Measurements from ENCODE around the gene PRXL2B. TPM values are rescaled to one million over a fixed set of nuclear protein-coding genes. Genes with fewer than 3 reads are reported as not detected.

Gene PRXL2B
- total and polyA plus RNA-seq, 2 donors (not counting 1 experiment from before 2014, with no cell fraction given), result 11.7 to 13.8 TPM

DNA sequence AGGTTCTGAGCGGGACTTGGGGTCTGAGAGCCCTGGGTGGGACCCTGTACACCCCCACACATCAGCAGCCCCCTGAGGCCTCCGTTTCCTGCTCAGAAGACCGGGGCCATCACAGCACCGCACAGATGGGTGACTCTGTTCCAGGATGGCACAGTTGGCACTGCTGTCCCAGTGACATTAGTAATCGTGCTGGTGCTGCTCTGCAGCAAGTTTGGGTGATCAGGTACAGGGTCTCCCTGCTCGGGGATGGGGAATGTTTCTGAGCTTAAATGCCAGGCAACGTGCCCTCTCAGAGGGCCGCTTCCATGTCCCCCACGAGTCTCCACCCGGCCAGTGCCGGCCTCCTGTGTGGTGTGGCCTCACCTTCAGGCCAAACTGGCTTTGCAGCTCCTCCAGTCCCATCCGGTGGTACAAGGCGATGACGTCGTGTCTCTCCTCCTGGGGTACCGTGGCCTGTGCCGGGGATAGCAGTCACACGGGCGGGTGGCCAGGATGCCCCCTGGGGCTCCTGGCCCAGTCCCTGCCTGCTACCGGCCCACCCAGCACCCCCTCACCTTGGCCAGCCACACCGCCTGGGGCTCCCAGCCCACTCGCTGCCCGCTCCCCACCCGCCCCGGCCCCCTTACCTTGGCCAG is 17.1 kb downstream of the PRXL2B start:
- Histone ChIP-seq H3K27me3 (ENCODE audit: control insufficient read depth, insufficient read depth, low read length) (no peaks in the 10 kb centered on the region), H2AFZ (ENCODE audit: low read length) (no peak overlapping the region), H3K36me3 (ENCODE audit: control insufficient read depth, insufficient read depth, low read length) (no peaks in the 10 kb centered on the region), H3K79me2 (ENCODE audit: control insufficient read depth, insufficient read depth, low read length) (no peaks in the 10 kb centered on the region), H3K4me3 (replicated peaks in 1 of 4; ENCODE audit: control extremely low read depth in 1 of 4, insufficient read depth in 1 of 4, low read depth in 3 of 4, low read length in 4 of 4) (no peak overlapping the region), H3K4me1 (ENCODE audit: control insufficient read depth, extremely low read depth, insufficient read depth, low read length) (no peaks in the 10 kb centered on the region), H3K4me2 (ENCODE audit: extremely low read depth, insufficient read depth, low read length) (no peak overlapping the region), H4K20me1 (ENCODE audit: control insufficient read depth, extremely low read depth, insufficient read depth, low read length) (no peaks in the 10 kb centered on the region), H3K9me3 (ENCODE audit: control insufficient read depth, insufficient read depth, low read depth, low read length) (no peaks in the 10 kb centered on the region), H3K9ac (ENCODE audit: insufficient read depth, low read length) (no peak overlapping the region), H3K27ac (ENCODE audit: insufficient read depth, low read length) (no peak overlapping the region)
- no peak for TF ChIP-seq EZH2 (IDR thresholded peaks at IDR 0.05; ENCODE audit: low read length, missing control alignments)
- TF ChIP-seq, protein P1, sequence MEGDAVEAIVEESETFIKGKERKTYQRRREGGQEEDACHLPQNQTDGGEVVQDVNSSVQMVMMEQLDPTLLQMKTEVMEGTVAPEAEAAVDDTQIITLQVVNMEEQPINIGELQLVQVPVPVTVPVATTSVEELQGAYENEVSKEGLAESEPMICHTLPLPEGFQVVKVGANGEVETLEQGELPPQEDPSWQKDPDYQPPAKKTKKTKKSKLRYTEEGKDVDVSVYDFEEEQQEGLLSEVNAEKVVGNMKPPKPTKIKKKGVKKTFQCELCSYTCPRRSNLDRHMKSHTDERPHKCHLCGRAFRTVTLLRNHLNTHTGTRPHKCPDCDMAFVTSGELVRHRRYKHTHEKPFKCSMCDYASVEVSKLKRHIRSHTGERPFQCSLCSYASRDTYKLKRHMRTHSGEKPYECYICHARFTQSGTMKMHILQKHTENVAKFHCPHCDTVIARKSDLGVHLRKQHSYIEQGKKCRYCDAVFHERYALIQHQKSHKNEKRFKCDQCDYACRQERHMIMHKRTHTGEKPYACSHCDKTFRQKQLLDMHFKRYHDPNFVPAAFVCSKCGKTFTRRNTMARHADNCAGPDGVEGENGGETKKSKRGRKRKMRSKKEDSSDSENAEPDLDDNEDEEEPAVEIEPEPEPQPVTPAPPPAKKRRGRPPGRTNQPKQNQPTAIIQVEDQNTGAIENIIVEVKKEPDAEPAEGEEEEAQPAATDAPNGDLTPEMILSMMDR (conservative IDR thresholded peaks at IDR 0.05 in 1 of 2, IDR thresholded peaks at IDR 0.05 in 1 of 2; ENCODE audit: low read depth in 1 of 2, low read length in 2 of 2), result no peak
- no peak for DNase-seq (ENCODE audit: low read depth in 2 of 2)

DNA sequence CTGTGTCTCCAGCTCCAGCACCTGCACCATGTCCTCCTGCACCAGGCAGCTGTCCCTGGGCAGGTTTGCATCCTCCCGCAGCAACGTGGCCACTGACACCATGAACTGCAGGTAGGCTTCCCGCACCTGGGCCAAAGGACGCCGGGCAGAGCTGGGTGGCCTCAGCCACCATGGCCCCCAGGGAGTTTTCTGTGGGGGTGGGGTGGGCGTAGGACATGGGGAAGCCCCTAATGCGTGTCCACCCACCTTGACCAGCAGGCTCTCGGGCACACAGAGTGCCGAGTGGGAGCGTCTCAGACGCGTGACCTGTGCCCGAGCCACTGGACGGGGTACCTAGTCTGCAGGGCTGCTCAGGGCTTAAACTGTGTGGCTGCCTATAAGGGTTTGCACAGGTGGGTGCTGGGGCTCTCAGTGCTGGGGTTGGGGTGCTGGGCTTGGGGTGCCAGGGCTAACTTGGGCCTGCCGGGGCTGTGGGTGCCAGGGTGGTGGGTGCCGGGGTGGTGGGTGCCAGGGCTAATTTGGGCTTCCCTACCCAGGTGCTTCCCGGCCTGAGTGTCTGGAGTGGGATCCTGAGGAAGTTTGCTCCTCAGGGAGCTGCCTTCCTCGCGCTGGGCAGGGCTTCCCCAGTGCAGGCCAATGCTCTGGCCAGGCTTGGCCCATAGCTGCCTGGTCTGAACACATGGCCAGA is 17.7 kb downstream of the PRXL2B start:
- no peak overlapping the region for H2AFZ ChIP-seq (ENCODE audit: low read length)

DNA sequence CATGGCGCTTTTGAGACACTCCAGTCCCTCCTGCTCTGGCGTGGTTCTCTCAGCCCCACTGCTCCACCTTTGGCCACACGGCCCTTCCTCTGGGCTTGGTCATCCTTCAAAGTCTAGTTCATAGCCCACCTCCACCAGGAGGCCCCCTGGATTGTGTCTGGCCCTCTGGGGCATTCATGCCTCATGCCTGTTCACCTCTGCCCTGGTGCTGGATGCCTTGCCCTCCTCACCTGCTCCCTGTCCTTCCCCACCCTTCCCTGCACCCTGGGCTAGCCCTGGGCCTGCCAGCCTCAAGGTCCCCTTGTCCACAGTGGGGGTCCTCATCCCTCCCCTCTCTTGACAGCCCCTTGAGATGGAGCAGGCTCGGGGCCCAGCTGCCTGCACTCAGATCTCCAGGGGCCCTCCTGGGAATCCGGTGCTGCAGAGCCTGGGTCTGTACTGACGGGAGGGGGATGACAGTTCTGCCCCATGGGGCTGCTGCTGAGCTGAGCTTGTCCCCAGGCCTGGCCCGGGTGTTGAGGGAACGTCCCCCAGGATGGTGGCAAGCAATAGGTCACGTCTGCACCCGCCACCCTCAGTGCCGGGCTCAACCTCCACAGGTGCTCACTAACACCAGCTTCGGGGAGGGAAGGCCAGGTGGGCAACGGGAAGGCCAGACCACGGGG is 18.4 kb downstream of the PRXL2B start:
- no peaks in the 10 kb centered on the region for H3K4me1 ChIP-seq (ENCODE audit: control insufficient read depth, extremely low read depth, insufficient read depth, low read length)
- H4K20me1 ChIP-seq (ENCODE audit: control insufficient read depth, extremely low read depth, insufficient read depth, low read length), result no peaks in the 10 kb centered on the region
- no peaks in the 10 kb centered on the region for H3K9me3 ChIP-seq (ENCODE audit: control insufficient read depth, insufficient read depth, low read depth, low read length)
- no peaks in the 10 kb centered on the region for H3K27me3 ChIP-seq (ENCODE audit: control insufficient read depth, insufficient read depth, low read length)
- no peaks in the 10 kb centered on the region for H3K79me2 ChIP-seq (ENCODE audit: control insufficient read depth, insufficient read depth, low read length)
- no peak overlapping the region for H3K9ac ChIP-seq (ENCODE audit: insufficient read depth, low read length)
- H3K36me3 ChIP-seq (ENCODE audit: control insufficient read depth, insufficient read depth, low read length), result no peaks in the 10 kb centered on the region
- H3K27ac ChIP-seq (ENCODE audit: insufficient read depth, low read length), result no peak overlapping the region
- no peak for DNase-seq (ENCODE audit: low read depth in 2 of 2)
- H2AFZ ChIP-seq (ENCODE audit: low read length), result no peak overlapping the region
- TF ChIP-seq, protein P1 (conservative IDR thresholded peaks at IDR 0.05 in 1 of 2, IDR thresholded peaks at IDR 0.05 in 1 of 2; ENCODE audit: low read depth in 1 of 2, low read length in 2 of 2), result no peak
- no peak for TF ChIP-seq EZH2 (IDR thresholded peaks at IDR 0.05; ENCODE audit: low read length, missing control alignments)
- H3K4me3 ChIP-seq (replicated peaks in 1 of 4; ENCODE audit: control extremely low read depth in 1 of 4, insufficient read depth in 1 of 4, low read depth in 3 of 4, low read length in 4 of 4), result no peak overlapping the region
- H3K4me2 ChIP-seq (ENCODE audit: extremely low read depth, insufficient read depth, low read length), result no peak overlapping the region

More for the DNA sequence above, 17.7 kb downstream of the PRXL2B start:
- Histone ChIP-seq H3K9ac (ENCODE audit: insufficient read depth, low read length) (no peak overlapping the region), H3K4me1 (ENCODE audit: control insufficient read depth, extremely low read depth, insufficient read depth, low read length) (no peaks in the 10 kb centered on the region), H3K36me3 (ENCODE audit: control insufficient read depth, insufficient read depth, low read length) (no peaks in the 10 kb centered on the region), H3K27me3 (ENCODE audit: control insufficient read depth, insufficient read depth, low read length) (no peaks in the 10 kb centered on the region), H3K9me3 (ENCODE audit: control insufficient read depth, insufficient read depth, low read depth, low read length) (no peaks in the 10 kb centered on the region), H3K4me2 (ENCODE audit: extremely low read depth, insufficient read depth, low read length) (no peak overlapping the region), H4K20me1 (ENCODE audit: control insufficient read depth, extremely low read depth, insufficient read depth, low read length) (no peaks in the 10 kb centered on the region), H3K4me3 (replicated peaks in 1 of 4; ENCODE audit: control extremely low read depth in 1 of 4, insufficient read depth in 1 of 4, low read depth in 3 of 4, low read length in 4 of 4) (no peak overlapping the region), H3K79me2 (ENCODE audit: control insufficient read depth, insufficient read depth, low read length) (no peaks in the 10 kb centered on the region), H3K27ac (ENCODE audit: insufficient read depth, low read length) (no peak overlapping the region)
- no peak for DNase-seq (ENCODE audit: low read depth in 2 of 2)
- TF ChIP-seq, protein P1 (conservative IDR thresholded peaks at IDR 0.05 in 1 of 2, IDR thresholded peaks at IDR 0.05 in 1 of 2; ENCODE audit: low read depth in 1 of 2, low read length in 2 of 2), result no peak
- TF ChIP-seq EZH2 (IDR thresholded peaks at IDR 0.05; ENCODE audit: low read length, missing control alignments), result no peak
